K562 (cell line): Measurements from ENCODE around the gene TEAD3. TPM values are rescaled to one million over a fixed set of nuclear protein-coding genes. Genes with fewer than 3 reads are reported as not detected.
A peak's percentile ranks its signal among the peaks of the same experiment; 100 is the strongest.

Source experiments
- ERF ChIP-seq: fragments of 450-650 bp; formaldehyde crosslinking; IDR thresholded peaks from 2 replicates; pipeline ENCODE4 v1.4.0; 2020; ENCODE audit warnings: mild to moderate bottlenecking, mixed read lengths
- HEY1 ChIP-seq: fragments of 250-450 bp; sonication (Bioruptor Pico); IDR thresholded peaks from 2 replicates; pipeline ENCODE4 v1.5.0; 2020; ENCODE audit warnings: mild to moderate bottlenecking, moderate library complexity, borderline replicate concordance
- NFIX ChIP-seq: fragments of 250-450 bp; sonication (Bioruptor Pico); IDR thresholded peaks from 2 replicates; pipeline ENCODE4 v1.4.0; 2020; ENCODE audit warnings: low read depth, mild to moderate bottlenecking, moderate library complexity
- RERE ChIP-seq: sonication (generic); formaldehyde crosslinking; IDR thresholded peaks from 2 replicates; pipeline ENCODE4 v1.8.0; 2023; ENCODE audit warnings: missing genetic modification reagents, mild to moderate bottlenecking, borderline replicate concordance
- ZBTB40 ChIP-seq, 2 experiments: fragments of 450-650 bp in 1 of 2; sonication (generic) in 1 of 2; formaldehyde crosslinking in 1 of 2; IDR thresholded peaks; 2 replicates each; pipeline versions ENCODE4 v1.7.1 to v1.9.0; 2016 to 2022; ENCODE audit warnings: inconsistent platforms in 1 of 2, mild to moderate bottlenecking in 1 of 2, missing genetic modification reagents in 1 of 2
- polyA plus RNA-seq, 8 experiments: library from polyadenylated mRNA; depleted of rRNA in 4 of 8; stranded (reverse) in 5 of 8; unstranded in 3 of 8; fragments of >200 nt; fragmentation: Nextera tagmentation in 2 of 8; fragmentation: Illumina TruSeq in 1 of 8; extraction: Ambion mirVana in 2 of 8; extraction: Trizol in 1 of 8; gene quantifications; 2 replicates each; pipeline versions ENCODE4 v1.2.1 to v1.2.3, GENCODE V29; 2011 to 2014; ENCODE audit warnings: inconsistent platforms in 1 of 8, missing spikeins in 1 of 8
- total RNA-seq, 7 experiments: library from RNA; depleted of rRNA in 6 of 7; stranded (reverse); fragments of >200 nt in 6 of 7; fragmentation: Illumina TruSeq in 2 of 7; extraction: Trizol in 2 of 7; gene quantifications; 2 replicates each; pipeline versions ENCODE4 v1.2.1 to v1.2.3, GENCODE V29; 2011 to 2021; ENCODE audit warnings: low replicate concordance in 1 of 7

Gene TEAD3
- total and polyA plus RNA-seq, 9 of the 15 experiments (the other 6 are each of a cell fraction or from before 2014, with no cell fraction given), result 0.63 to 13.2 (median 3.3) TPM

GRCh38 chr6:35451354-35452182, 45.3 kb downstream of the TEAD3 start (continued):
- TF ChIP-seq RERE (CRISPR knock-in tag) (0 out of 2 replicates have a peak, but pooled peaks have one; percentile 58), ZBTB40 (IDR thresholded peaks at IDR 0.05) (peak; percentile 13; the same call in 1 of the 2 replicates), ZBTB40 (CRISPR knock-in tag; IDR thresholded peaks at IDR 0.05) (no peak), NFIX (CRISPR knock-in tag) (peak; percentile 74; the same call in 1 of the 2 replicates), HEY1 (no peak), ERF (0 out of 2 replicates have a peak, but pooled peaks have one; percentile 28)
